GM21390 (cell line): ENCODE results near the gene TSHZ3.

ENCODE experiments used
- ATAC-seq: cut with Tn5 transposase; IDR thresholded peaks from one replicate; pipeline ENCODE4 v1.9.1; 2021; ENCODE audit not compliant: unreplicated experiment

Gene TSHZ3

DNA sequence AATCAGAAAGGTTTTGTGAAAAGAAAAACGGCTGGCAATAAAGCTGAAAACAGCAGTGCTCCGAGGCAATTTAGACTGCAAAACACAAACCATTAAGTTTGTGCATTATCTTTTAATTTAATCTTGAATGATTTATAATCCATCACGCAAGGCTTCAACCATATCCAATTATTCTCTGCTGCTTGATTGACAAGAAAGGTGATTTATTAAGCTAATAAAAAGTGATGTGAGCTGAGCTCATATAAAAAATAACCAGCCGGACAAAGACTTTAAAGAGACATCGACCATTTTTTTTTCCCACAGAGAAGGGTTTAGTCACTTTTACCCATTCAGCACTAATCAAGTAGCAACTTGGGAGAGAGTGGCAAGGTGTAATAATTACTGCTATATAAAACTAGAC lies 33.6 kb downstream of the TSHZ3 start:
- no peak for ATAC-seq

GRCh38 chr19:31314849-31315629 lies 34.2 kb downstream of the TSHZ3 start:
- ATAC-seq: no peak

DNA sequence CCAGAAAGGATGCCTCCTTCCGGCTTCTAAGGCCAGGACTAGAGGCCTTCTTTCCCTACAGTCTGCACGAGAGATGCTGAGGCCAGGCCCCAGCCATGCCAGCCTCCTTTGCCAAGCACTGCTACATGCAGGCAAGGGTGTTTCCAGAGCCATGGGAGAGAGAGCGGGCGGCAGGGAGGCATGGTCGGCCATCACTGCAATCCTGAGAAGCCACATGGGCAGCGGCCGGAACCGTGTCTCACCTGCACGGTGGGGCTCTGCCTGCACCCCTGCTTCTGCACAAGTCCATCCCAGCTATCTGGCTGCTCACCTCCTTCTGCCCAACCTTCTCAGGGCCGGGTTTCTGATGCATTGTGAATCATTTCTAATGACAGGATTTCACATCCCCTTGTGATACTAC lies 35.1 kb downstream of the TSHZ3 start:
- ATAC-seq: no peak

DNA sequence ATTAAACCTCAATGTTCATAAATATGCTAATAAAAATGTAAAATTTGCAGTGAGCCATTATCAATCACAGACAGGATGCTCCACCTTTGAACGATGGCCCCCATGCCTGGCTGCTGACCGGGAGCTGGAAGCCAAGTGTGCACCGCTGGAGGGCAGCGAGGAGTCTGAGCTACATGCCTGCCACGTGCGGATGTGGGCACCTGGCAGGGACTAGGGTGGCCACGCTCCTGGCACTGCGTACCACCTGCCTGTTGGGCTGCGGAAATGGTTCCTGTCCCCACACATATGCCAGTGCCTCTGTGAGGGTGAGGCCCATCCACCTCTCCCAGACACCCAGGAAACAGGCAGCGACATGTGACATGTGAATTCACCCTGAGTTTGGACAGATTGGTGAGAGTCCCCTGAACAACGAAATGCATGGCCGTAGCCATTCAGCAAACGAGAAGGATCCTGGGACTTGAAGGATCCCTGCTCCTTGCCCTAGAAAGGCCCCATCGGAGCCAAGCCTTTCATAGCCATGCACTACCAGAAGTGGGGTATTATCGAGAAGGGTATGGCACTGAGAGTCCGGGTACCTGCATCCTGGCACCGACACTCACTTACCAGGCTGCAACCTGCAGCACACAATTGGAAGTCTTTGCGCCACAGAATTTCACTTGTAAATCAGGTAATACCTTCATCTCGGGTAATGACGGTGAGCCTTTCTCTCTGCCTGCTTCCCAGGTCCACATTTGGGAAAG lies 35.8 kb downstream of the TSHZ3 start:
- ATAC-seq: no peak

DNA sequence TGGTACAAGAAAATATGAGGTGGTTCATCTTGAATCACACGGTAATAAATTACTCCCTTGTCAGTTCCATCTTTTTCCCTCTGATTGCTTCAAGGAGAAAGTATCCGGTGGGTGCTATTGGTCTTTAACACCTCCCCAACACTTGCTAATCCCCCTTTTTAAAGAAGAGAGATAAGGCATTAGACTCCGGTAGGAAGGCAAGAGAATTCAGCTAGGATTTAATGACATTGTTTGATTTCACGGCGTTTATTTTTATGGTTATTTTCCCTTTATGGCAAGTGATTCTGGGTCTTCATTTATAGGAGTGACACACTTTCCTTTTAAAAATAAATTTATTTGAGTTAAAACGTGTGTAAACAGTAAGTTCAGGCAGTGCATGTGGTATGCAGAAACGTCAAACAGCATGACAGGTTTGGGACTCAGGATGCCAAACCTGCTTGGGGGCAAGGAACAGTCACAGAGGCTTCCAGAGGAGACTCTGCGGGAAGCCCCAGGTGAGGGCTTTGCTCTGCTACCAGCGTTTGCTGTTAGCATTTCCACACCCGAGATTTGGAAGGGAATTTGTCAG lies 36.5 kb downstream of the TSHZ3 start:
- ATAC-seq: no peak

DNA sequence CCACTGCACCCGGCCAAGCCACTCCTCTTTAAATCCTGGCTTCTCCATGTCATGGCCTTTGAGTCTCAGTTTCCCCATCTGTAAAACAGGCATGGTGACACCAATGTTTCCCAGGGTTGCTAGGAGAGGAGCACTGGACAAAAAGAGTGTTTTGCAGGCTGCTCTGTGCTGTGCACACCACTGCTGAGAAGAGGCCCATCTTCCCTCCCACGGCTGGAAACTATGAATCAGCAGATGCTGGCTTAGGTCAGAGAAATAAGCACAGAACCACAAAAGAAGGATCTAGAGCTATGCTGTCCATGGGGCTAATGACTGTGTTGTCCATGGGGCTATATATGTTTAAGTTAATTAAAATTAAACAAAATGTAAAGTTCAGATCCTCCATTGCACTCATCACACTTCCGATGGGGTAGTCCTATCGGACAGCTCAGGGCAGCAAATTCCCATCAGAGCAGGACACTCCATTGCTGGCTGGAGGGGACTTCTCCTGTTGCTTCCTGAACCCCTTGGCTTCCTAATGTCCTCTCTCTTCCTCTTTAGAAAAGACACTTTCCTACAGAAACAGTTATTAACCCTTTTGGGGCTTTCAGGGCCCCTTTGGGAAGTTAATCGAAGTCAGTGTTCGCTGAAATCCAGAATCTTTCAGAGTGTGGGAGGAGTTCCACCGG lies 37.1 kb downstream of the TSHZ3 start:
- no peak for ATAC-seq

DNA sequence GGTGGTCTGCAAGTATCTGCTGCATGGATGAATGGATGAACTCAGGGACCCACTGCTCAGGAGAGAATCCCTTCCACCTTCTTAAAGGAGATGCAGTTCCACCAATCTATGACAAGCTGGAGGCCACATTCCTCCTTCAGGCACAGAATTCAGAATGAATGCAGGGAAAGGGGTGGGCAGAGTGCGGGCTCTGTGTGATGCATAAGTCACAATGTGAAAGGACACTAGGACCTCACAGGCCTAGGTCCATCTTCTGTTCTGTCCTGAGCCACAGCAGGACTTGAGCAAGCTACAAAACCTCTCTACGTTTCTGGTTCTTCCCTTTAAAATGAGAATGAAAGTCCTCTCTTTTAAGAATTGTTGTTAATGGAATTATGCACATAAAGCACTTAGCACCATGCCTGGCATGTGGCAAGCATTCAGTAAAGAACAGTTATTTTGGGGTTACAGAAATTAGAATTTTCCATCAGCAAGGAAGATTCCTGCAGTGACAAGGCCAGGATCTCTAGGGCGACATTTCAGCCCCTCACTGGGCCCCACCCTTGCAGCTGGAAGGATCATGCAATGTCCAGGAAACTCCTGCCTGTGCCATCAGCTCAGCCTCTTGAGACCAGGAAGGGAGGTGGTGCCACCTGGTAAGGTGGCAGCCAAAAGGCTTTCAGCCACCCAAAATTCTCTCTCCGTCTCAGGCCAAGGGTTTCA lies 38.7 kb downstream of the TSHZ3 start:
- ATAC-seq: no peak

DNA sequence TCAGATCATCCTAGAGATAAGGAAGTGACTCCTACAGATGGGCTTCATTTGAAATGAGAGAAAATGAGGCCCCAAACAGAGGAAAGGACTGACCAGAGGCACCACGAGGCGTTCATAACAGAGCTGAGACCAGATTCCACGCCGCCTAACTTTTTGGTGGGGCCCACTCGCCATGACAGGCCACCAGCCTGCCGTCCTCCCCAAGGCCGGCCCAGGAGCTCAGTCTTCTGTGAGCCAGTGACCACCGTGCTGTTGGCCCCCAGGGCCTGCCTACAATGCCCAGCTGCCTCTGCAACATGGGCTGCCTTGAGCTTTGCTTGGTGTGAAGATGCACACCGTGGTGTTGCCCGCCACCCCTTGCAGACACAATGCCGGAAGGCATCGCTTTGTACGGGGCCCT lies 40.5 kb downstream of the TSHZ3 start:
- no peak for ATAC-seq

- ATAC-seq: no peak
Observed at GRCh38 chr19:31307071-31307669, 42.1 kb downstream of the TSHZ3 start.

- ATAC-seq: no peak
Observed at GRCh38 chr19:31306006-31306753, 43.1 kb downstream of the TSHZ3 start.

- ATAC-seq: no peak
Observed at GRCh38 chr19:31304831-31305312, 44.4 kb downstream of the TSHZ3 start.

DNA sequence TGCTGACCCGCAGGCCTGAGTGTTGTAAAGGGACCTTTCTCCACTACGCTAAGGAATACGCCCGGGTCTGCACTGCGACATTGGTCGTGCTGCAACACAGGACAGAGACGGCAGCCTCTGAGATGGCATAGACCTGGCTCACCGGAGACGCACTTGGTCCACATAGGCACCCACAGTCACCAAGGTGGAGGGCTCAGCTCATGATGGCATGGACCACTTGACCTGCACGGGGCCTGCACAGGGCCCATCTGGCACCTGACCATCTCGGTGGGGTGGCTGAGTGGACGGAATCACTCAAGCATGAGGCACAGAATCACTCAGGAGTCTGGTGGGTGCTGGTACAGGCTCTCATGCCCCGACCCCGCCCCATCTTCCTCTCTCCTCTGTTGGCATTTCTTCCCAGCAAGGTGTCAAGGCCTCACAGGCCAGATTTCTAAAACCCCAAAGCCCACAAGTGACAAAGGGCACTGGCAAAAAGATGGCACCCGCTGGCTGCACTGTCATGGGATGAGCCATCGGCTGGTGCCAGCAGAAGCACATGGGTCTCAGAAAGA lies 45.9 kb downstream of the TSHZ3 start:
- ATAC-seq: no peak

DNA sequence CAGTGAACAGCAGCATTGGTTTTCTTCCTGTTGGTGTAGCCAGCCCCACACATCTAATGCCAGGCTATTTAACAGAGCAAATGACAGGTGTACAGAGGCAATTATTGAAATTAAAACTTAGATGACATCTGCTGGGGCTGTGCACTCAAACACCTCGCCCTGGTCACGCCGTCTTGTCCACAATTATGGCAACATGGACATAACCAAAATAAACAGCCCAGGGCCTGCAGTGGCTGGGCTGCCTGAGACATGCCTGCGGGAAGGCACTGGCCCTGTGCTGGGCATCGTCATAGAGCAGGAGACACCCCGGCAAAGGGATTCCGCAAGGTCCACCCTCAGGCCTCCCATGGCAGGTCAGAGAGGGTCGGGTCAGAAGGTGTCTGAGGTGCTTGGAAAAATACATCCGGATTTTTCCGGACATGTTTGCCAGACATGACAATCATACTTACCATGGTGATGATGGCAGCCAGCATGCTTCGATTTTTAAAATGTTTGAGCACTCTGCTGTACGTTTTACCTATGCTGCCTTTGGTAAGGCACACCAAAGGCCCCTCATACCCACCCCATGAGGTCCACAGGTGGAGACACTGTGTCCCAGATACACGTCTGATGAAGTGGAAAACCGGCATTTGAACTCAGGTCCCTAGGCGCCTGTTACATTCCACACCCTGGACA lies 47.8 kb downstream of the TSHZ3 start:
- no peak for ATAC-seq

- ATAC-seq: no peak
Observed at GRCh38 chr19:31300422-31300821, 48.8 kb downstream of the TSHZ3 start.

DNA sequence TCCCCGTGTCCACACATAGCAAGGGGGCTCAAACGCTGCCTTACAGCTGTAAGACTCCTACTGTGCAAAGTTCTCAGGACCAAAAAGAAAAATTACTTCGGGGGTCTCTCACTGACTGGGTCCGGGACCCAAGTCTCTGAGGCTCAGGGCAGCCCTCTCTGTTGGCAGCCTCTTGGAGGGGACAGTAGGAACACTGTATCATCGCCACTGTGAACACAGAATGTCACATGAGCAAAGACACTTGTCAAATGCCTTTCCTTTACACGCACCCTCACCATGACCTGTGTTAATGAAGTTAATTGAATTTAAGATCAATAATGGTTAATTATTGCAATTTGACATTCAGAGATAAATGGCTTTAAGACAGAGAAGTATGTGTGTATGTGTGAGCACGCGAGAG lies 49.6 kb downstream of the TSHZ3 start:
- ATAC-seq: no peak

GRCh38 chr19:31297991-31298390 lies 51.2 kb downstream of the TSHZ3 start:
- no peak for ATAC-seq

DNA sequence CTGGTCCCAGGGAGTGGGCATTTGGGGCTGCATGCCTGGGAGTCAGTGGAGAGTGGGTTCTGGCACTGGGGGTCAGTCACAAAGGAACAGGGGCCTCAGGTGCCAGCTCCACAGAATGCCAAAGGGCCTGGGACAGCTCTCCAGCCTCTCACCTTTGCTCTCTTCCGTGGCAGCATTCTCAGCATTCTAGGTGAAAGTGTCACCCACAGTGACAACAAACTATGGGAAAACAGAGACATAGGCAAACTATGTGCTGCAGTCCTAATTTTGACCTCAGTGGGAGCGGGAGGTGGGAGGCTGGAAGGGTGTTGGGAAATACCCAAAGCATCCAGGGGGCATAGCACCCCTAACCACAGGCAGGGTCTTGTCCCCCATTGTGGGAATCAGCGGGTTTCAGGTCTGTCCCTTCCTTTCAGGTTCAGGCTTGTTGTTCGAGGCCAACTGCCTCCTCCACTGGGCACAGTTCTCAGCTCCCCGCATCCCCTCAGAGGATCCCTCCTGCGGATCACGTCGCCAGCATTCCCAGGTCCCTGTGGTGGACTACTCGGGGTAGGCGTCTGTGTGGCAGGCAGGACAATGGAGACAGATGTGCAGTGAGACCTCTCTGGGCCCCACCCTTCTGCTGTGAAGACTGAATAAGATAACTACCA lies 52.4 kb downstream of the TSHZ3 start:
- ATAC-seq: no peak

DNA sequence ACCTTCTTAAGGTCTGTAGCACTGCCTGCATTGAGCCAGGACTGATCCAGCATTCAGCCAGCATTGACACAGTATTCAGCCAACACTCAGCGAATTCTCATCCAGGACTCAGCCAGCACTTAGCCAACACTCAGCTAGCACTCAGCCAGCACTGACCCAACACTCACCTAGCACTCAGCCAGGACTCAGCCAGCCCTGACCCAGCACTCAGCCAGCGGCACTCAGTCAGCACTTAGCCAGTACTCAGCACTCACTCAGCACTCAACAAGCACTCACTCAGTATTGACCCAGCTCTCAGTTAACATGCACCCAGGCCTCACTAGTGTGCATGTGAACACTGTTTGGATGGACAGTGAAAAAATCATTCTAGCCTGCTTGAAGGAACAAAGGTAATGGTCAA lies 55.0 kb downstream of the TSHZ3 start:
- ATAC-seq: no peak
